Occipital lobe (tissue), 2 donors: ENCODE results near the gene ZMYM2. TPM values are rescaled to one million over a fixed set of nuclear protein-coding genes. Genes with fewer than 3 reads are reported as not detected.
"Not testable (repeated sequence)": the region's sequence is repeated elsewhere in the genome, so short reads cannot be mapped to it uniquely, and the experiment has no call there.

Experiments used
- DNase-seq: peaks from one replicate; lab custom pipeline; 2025; lab: John Stamatoyannopoulos, UW
- total RNA-seq: library from RNA; depleted of rRNA; stranded (reverse); fragments of >200 nt; gene quantifications from one replicate; pipeline ENCODE4 v1.2.3, GENCODE V29; 2014

The ZMYM2 gene
- 224 TPM for total RNA-seq

DNA sequence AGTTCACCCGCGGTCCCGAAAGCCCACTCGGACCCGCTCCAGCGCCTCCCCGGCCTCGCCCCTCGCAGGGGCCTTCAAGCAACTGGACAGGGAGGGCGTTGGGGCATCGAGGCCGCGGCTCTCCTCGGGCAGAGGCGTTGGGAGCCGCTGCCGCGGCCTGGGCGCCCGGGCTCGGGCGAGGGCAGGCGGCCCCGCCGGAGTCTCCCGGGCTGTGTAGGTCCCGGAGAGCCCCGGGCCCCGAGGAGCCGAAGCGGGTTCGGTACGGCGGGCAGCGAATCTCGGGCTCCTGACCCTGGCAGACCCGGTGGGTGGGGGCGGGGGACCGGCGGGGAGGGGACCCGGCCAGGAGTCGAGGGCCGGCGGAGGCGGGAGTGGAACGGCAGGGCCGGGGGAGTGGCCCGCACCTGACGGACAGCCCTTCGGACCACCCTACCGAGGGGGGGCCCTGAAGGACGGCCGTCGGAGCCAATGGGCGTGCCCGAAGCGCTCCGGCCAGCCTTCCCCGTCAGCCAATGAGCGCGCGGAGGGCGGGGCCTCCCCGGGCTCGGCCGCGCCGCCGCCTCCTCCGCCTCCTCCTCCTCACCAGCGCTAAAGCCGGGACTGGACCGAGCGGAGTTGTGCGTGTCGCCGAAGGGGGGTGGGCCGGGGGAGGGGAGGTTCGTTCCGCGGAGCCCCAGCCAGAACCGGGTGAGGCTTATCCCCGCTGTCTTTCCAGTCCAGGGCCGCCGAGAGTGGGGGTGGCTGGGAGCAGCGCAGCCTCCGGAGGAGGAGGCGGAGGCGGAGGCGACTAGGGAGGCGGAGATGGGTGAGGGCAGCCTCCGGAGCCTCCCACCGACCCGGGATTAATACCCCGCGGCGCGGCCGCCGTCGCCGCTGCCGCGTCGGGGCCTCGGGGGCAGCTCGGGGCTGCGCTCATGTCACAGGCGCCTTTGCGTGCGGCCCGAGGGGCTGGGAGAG lies at the start of gene ZMYM2:
Gene ZMYM2, plus strand, starts transcription at position 573 of the 957 bp plus-strand sequence. CDS start 34,346 bp downstream, outside the sequence.
- peak; percentile 99 for DNase-seq

GRCh38 chr13:19910336-19911072 lies 48.0 kb upstream of the ZMYM2 start:
- DNase-seq = no peak

DNA sequence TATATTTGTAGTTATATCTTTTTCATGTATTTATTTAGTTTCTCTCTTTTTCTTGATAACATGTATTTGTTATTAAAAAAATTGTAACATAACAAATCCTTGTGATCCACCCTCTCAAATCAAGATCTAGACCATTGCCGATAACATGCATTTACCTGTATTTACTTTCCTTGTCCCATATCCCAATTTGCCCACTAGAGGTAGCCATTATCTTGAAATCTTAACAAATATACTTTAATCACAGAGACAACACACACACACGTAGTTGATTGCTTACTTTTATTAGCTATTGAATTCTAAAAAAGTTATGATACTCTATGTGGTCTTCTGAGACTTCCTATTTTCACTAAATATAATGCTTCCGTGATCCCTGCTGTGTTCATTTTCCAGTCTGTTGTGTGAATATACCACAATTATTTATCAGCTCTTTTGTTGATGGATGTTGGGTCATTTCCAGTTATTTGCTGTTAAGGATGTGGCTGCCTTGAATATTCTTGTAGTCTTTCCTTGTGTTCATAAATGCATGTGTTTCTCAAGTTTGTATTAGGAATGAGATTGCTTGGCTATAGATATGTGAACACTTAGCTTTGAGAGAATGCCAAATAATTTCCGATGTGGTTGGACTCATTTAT lies 31.3 kb upstream of the ZMYM2 start:
- no peak for DNase-seq

DNA sequence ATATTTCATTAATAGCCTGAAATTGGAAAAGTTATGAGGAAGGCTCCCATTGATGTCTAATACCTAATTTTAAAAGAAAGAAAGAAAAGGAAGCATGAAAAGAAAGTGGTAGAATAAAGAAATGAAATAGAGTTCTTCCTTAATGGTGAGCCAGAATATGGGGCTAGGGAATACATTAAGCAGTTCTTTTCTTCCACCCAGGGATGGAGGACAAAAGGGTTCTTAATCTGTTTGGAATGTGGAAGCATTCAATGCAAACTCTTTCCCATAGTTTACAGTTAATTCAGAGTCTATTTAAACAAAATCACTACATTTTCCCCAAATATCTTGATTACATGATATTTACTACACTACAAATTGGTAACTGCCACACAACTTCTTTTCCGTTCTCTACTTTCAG lies 18.4 kb upstream of the ZMYM2 start:
- no peak for DNase-seq

DNA sequence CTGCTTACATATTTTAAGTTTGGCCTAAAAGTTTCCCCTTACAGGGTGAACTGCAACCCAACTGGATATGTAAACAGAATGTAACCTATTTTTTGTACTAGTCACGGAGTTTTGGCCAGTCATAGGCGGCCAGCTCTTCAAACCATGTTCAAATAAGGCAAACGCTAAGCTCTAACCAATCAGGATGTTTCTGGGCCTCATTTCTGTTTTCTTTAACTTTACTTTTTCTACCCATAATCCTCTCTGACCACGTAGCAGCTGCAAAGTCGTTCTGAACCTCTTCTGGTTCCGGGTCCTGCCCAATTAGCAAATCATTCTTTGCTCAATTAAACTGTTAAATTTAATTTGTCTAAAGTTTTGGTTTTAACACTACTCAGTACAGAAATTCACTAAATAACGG lies 8.2 kb upstream of the ZMYM2 start:
- no peak for DNase-seq

DNA sequence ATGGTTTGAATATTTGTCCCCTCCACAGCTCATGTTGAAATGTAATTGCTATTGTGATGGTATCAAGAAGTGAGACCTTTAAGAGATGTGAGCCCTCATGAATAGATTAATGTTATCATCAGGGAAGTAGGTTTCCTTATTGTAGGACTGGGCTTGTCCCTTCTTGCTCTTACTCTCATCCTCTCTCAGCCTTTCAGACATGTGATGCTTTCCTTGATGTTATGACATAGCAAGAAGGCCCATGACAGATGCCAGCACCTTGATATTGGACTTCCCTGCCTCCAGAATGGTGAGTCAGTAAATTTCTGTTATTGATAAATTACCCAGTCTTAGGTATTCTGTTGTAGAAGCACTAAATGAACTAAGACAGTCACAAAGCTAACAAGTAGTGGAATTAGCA lies 5.7 kb upstream of the ZMYM2 start:
- DNase-seq = no peak

DNA sequence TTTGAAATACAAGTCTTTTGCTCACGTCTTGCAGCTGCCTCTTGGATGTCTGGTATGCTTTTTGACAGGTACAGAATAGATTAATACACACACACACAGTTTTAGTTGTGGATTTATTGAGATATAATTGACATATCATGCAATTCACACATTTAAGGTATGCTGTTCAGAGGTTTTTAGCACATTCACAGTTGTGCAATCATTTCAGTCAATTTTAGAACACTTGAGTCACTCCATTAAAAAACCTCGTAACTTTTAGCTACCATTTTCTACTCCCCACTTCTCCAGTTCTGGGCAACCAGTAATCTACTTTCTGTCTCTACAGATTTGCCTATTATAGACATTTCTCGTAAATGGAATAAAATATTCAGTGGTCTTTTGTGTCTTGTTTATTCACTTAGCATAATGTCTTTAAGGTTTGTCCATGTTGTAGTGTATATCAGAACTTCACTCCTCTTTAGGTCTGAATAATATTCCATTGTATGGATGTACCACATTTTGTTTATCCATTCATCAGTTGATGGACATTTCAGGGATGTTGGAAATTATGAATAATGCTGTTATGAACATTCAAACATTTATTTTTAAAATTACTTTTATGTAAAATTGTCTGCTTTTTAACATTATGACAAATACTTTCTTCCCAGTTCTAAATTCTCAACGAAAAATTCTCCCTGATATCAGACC lies 2.5 kb upstream of the ZMYM2 start:
- DNase-seq = no peak

DNA sequence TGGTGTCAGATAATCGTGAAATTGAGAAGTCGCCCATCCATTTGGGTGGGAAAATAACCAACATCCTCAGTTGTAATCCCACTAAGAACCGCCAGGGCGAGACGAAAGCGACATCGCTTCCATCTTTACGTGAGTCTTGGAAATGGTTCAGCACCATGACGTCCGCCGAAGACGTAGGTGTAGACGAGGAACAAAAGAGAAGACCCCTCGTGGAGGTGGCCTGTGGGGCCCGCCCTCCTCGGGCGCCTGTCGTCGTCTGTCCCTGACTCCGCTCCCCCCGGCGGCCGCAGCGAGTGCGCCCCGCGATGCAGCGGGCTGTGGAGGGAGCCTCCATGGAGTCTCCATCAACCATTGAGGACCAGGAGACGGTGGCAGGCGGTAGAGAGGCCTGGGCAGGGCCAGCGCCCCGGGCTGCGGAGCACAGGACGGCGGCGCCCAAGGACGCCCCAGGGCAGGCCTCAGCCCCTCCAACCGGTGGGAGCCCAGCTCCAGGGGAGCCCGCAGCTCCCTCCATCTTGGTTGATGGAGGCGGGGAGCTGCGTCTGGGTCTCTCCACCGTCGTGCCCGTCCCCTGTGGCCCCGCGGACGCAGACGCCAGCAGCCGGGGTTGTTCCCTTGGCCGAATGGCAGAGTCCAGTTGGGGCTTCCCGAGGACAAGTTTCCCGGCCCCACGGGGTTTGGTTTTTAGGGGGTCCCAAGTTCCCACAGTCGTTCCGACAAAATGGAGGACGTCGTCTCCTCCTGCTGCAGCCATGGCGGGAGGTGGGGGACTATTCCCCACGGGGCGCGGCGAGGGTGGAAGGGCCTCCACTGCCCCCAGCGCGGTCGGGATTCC lies 990 bp upstream of the ZMYM2 start:
- DNase-seq = peak; percentile 68

GRCh38 chr13:19959141-19959830 lies 759 bp downstream of the ZMYM2 start:
- DNase-seq = peak; percentile 46

- peak; percentile 77 for DNase-seq
Measured at GRCh38 chr13:19959831-19960652, 1.5 kb downstream of the ZMYM2 start.

GRCh38 chr13:19960653-19960976 lies 2.1 kb downstream of the ZMYM2 start:
- no peak for DNase-seq

DNA sequence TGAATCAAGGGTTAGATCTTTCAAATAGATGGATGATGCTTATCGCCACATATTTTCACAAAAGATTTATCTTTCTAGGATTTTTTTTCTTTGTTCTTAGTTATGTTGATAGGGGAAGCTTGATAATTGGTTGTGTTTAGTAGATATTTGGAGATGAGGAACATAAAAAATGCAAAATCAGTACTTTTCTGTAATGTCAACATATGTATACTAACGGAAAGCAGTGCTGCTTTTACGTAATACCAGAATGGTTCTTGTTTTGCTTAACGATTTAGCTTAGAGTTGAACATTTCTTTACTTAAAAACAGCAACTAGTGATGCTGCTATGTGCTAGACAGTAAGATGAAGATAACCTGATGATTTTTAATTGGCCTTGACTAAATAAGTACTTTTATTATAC lies 3.0 kb downstream of the ZMYM2 start:
- DNase-seq = no peak

- DNase-seq = no peak
Measured at GRCh38 chr13:19961924-19962323, 3.4 kb downstream of the ZMYM2 start.

DNA sequence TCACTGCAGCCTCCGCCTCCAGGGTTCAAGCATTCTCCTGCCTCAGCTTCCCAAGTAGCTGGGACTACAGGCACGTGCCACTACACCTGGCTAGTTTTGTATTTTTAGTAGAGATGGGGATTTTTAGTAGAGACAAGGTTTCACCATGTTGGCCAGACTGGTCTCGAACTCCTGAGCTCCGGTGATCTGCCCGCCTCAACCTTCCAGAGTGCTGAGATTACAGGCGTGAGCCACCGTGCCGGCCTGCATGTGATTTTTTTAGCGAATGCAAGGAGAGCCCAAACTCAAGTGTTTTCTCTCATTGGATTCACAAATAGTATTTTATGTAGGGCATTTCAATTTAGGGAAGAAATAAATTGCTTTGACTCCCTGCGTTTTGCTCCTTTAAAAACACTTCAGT lies 4.4 kb downstream of the ZMYM2 start:
- DNase-seq = no peak

GRCh38 chr13:19967621-19968020 lies 9.1 kb downstream of the ZMYM2 start:
- no peak for DNase-seq

- DNase-seq = not testable (repeated sequence)
Measured at GRCh38 chr13:19974498-19975009, 16.0 kb downstream of the ZMYM2 start.

GRCh38 chr13:19978831-19979437 lies 20.4 kb downstream of the ZMYM2 start:
- DNase-seq = no peak

DNA sequence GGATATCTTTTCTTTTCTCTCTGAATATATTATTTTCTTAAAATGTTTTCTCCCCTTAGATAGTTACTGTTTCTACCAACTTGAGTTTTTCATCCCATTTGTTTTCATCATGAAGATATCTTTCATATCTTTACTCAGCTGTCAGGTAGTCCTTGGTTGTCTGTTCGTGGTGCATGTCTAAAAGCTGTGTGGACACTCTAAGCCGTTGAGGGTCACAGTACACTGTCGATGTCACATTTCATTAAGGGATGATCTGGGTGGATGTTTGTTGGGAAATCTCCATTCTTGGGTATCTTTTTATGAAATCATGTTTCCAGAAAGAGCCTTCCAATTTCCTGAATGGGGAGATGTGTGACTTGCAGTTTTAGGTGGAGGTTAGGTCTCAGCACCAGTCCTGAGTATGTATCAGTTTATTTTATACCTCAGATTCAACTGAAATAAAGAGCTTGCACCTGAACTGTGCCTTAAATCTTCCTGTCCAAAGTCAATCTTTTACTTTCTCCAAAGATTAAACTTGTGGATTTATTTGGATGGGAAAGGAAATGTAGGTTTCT lies 23.2 kb downstream of the ZMYM2 start:
- DNase-seq = no peak
